ENCODE data around the gene TMEM156.
"Not testable (repeated sequence)": the region's sequence is repeated elsewhere in the genome, so short reads cannot be mapped to it uniquely, and the experiment has no call there.

TMEM156 gene

DNA sequence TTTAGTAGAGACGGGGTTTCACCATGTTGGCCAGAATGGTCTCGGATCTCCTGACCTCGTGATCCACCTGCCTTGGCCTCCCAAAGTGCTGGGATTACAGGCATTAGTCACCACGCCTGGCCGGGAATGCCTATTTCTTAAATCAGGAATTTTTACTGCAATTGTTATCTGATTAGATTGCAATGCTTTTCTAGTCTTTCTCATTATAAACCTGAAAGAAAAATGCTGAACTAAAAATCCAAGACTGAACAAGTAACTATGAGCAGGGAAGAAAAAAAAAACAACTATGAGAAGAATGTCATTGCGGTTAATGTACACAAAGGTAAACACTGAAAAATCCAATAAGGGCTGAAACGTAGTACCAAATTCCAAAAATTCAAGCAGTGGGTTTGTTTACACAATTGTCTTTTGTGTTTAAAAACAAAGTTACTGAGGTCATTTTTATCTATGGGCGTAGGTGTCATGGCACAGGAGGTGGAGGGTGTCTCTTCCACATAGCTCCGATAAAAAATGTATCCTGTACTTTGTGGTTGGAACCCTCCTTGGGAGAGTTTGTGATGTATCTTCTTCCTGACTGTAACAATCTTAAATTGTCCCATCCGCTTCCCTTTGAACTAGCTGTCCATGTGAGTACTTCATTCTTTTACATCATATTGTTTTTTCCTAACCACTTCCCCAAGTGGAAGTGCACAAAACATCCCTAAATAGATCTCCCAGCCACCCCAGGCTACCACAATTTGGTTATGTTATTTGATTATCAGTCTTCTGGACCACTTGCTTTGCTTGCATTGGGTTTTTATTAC, 11.1 kb upstream of the TMEM156 start:
- no peak for DNase-seq (ENCODE audit: low spot score)

DNA sequence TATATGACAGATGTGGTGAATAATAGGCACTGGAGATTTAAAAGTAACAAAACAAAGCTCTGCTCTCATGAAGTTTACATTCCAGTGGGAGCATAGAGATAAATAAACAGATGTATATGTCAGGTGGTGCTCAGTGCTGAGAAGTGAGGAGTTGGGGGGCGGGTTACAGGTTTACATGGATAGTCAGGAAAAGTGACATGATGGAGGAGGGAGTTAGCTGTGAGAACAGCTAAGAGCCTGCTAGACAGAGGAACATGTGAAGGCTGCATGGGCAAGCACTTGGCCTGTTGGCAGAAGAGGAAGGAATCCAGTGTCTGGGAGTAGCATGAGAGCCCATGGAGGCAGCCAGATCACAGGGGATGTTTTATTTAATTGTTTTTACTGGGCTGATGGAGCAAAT, 10.2 kb upstream of the TMEM156 start:
- DNase-seq (ENCODE audit: low spot score): no peak

- DNase-seq (ENCODE audit: low spot score): no peak
Observed at GRCh38 chr4:39039108-39039507, 6.9 kb upstream of the TMEM156 start.

DNA sequence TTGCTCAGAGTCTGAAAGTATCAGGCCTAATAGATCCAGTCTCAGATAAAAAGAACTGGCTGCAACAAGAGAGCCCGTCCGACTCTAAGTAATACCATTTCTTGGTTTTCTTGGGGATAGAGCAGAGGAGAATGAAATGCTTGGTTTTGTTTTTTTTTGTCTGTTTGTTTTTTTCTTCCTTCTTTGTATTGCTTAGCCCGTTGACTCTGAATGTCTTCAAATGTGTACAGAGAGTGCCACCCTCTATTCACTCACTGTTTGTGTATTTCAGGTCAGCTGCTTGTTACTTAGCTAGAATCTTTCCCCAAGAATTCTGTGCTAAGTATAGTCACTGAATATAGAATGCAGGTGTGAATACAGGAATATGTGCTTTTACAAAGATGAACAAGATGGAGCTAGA, 5.7 kb upstream of the TMEM156 start:
- DNase-seq (ENCODE audit: low spot score): no peak

- DNase-seq (ENCODE audit: low spot score): no peak
Observed at GRCh38 chr4:39037491-39037825, 5.2 kb upstream of the TMEM156 start.

GRCh38 chr4:39036172-39036571, 4.0 kb upstream of the TMEM156 start:
- DNase-seq (ENCODE audit: low spot score): no peak

- DNase-seq (ENCODE audit: low spot score): not testable (repeated sequence)
Observed at GRCh38 chr4:39031590-39032020, 604 bp downstream of the TMEM156 start.

DNA sequence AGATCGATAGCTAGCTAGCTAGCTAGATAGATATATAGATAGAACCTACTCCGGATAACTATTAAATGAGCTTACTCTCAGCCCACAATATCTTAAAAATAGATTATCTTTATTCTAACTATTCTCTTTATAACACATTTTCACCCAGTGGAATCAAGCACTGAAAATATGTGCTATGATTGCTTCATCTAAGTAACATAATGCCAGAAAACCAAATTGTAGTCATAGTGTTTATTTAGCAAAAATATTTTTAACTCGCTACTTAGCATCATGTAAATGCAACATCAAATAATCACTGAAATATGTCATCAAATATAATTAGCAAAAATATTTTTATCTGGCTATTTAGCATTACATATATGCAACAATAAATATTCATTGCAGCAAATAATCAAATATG, 1.5 kb downstream of the TMEM156 start:
- DNase-seq (ENCODE audit: low spot score): no peak

DNA sequence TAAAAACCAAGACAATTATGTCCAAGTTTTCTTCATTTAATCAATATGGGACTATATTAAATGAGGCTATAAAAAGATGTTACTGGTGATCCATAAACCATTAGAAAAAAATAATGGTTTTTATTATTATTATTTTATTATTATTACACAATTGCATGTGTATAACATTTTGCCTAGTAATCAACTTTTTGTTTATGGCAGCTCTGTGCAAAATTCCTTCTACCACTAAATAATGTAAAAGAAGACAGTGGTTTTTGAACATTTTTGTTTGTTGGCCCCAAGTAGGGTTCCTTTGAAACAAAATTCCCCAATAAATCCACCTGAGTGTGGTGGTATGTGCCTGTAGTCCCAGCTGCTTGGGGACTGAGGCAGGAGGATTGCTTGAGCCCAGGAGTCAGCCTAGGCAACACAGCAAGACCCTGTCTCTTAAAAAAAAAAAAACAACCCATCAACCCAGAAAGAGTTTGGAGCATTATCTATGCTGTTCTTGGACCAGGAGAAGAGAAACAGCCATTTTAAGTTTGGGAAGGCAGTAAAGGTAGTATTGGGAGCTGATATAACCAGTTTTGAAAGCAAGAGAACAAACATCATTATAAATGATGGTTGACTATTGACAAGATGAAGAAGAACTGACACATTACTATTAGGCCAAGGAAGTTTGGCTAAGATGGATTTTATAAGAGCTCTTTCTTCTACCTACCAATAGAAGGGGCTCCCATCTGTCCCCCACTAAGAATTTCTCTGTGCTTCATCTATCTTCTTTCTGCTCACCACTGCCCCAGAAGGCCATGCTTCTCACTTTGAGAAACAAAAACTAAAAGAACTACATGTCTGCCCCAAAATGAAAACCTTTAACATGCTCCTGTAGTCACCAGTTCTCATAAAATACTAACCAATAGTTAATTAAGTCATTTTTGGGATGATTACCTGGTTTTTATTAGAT, 2.2 kb downstream of the TMEM156 start:
- no peak for DNase-seq (ENCODE audit: low spot score)

DNA sequence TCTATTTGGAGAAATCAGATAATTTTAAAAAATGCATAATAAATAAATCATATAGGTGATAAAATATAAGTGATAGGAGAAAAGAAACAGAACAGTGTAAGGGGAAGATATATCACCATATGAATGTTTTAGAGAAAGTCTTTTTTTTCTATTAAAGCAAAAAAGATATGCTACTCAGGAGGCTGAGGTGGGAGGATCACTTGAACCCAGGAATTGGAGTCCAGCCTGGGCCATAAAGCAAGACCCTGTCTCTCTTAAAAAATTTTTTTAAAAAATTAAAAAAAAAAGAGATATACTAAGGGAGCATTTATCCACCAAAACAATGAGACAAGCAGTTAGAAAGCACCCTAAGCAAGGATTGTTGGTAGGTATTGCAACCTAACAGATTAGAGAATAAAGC, 6.1 kb downstream of the TMEM156 start:
- no peak for DNase-seq (ENCODE audit: low spot score)

- DNase-seq (ENCODE audit: low spot score): no peak
Observed at GRCh38 chr4:39025552-39026085, 6.6 kb downstream of the TMEM156 start.

DNA sequence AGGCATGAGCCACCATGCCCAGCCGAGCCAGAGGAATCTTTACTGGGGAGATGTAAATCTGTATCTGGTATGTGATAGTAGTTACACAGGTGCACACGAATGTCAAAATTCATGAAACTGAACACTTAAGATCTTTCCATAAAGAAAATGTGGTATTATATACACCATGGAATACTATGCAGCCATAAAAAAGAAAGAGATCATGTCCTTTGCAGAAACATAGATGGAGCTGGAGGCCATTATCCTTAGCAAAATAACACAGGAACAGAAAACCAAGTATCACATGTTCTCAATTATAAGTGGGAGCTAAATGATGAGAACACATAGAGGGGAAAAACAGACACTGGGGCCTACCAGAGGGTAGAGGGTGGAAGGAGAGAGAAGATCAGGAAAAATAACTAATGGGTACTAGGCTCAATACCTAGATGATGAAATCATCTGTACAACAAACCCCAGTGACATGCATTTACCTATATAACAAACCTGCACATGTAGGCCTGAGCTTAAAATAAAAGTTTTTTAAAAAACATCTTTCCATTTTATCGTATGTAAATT, 7.8 kb downstream of the TMEM156 start:
- DNase-seq (ENCODE audit: low spot score): no peak

DNA sequence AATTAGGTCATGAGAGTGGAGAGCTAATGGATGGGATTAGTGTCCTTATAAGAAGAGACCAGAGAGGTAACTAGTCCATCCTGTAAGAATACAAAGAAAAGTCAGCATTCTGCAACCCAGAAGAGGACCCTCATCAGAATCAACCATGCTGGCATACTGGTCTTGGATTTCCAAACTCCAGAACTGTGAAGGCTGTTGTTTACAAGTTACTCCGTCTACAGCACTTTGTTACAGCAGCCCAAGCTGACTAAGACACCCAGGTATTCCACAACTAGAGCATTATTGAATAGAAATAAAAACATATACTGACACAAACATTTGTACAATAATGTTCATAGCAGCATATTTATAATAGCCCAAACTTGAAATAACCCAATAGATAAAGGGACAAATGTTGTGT, 9.2 kb downstream of the TMEM156 start:
- no peak for DNase-seq (ENCODE audit: low spot score)

DNA sequence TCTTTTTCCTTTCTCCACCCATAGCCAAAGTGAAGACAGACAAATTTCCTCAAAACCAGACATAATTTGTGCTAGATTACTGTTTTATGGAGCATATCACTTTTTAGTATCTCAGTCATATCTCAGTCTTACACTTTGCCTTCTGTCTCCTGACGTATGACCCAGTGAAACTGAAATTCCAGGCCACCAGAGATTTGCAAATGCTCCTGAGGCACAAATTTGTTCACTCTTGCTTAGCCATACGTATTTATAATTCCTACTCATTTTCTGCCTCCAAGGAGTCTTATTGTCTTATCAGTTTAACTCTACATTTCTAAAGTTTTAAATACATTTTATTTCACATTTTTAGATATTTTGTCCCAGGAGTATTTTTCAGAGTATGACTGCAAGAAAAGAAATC, 10.0 kb downstream of the TMEM156 start:
- no peak for DNase-seq (ENCODE audit: low spot score)

GRCh38 chr4:39021631-39022030, 10.6 kb downstream of the TMEM156 start:
- no peak for DNase-seq (ENCODE audit: low spot score)

DNA sequence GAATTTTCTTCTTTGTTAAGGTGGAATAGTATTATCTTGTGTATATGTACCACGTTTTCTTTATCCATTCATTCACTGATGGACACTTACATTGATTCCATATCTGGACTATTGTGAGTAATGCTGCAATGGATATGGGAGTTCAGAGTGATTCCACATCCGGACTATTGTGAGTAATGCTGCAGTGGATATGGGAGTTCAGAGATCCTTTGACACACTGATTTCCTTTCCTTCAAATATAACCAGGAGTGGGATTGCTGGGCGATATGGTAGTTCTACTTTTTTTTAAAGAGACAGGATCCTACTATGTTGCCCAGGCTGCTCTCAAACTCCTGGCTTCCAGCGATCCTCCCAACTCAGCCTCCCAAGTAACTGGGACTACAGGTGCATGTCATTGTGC, 12.1 kb downstream of the TMEM156 start:
- DNase-seq (ENCODE audit: low spot score): no peak

DNA sequence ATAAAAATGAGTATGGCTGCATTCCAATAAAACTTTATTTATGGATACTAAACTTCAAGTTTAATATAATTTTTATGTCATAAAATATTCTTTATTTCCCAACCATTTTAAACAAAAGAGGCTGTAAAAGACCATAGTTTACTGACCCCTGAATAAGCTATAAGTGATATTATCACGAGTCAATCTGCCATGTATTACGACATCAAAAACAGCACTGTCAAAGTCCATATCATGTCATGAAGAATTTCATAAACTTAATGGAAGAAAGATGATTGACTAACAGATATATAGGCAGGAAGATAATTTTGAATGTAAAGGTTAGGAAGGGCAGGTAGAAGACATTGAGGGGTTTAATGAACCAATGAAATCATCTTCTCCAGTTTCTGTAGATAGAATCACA, 18.2 kb downstream of the TMEM156 start:
- no peak for DNase-seq (ENCODE audit: low spot score)

GRCh38 chr4:39004758-39005157, 27.5 kb downstream of the TMEM156 start:
- DNase-seq (ENCODE audit: low spot score): no peak

GRCh38 chr4:39002058-39002457, 30.2 kb downstream of the TMEM156 start:
- DNase-seq (ENCODE audit: low spot score): not testable (repeated sequence)

- no peak for DNase-seq (ENCODE audit: low spot score)
Observed at GRCh38 chr4:38995660-38996005, 36.6 kb downstream of the TMEM156 start.

GRCh38 chr4:38994135-38994534, 38.1 kb downstream of the TMEM156 start:
- DNase-seq (ENCODE audit: low spot score): no peak

DNA sequence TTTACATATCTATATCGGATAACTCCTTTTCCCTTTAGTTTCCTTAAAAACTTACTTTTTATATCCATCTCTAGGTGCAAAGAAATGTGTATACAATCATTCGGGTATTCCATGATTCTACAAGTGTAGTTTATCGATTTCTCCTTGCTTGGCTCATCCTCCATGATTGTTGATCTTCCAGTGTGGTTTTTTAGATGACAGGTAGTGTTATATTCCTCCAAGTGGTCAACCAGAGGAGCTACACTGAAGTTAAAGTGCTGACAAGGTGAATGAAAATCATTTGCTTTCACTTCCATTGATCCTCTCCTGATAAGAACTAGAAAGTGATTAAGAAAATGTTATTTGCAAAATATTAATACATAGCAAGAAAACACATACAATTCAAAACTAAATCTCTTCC, 38.5 kb downstream of the TMEM156 start:
- DNase-seq (ENCODE audit: low spot score): no peak

GRCh38 chr4:38990241-38990640, 42.0 kb downstream of the TMEM156 start:
- DNase-seq (ENCODE audit: low spot score): no peak
